Mesenchymal stem cell (in vitro differentiated cells and primary cell): Measurements from ENCODE around the gene COL23A1.

Experiments
- DNase-seq: peaks from one replicate; pipeline ENCODE4 v3.0.0-alpha.2; 2013
- H2AFZ ChIP-seq: one replicate; pipeline ENCODE4 v1.6.1; 2013; ENCODE audit warnings: low read depth, mild to moderate bottlenecking, control low read depth, inconsistent platforms, low read length, moderate library complexity
- H2AK5ac ChIP-seq: 2 replicates; pipeline ENCODE4 v1.6.1; 2013; ENCODE audit warnings: low read length, moderate library complexity, mild to moderate bottlenecking, inconsistent platforms; ENCODE audit not compliant: severe bottlenecking
- H2BK120ac ChIP-seq: one replicate; pipeline ENCODE4 v1.6.1; 2013; ENCODE audit warnings: low read depth, mild to moderate bottlenecking, inconsistent platforms, low read length, moderate library complexity
- H2BK12ac ChIP-seq, 2 experiments: one replicate each; pipeline ENCODE4 v1.6.1; 2013; ENCODE audit warnings: inconsistent platforms in 2 of 2, low read length in 2 of 2, mild to moderate bottlenecking in 2 of 2, moderate library complexity in 2 of 2, control low read depth in 1 of 2
- H2BK15ac ChIP-seq: one replicate; pipeline ENCODE4 v1.6.1; 2013; ENCODE audit warnings: mild to moderate bottlenecking, low read depth, inconsistent platforms; ENCODE audit not compliant: poor library complexity, severe bottlenecking
- H2BK5ac ChIP-seq: 2 replicates; pipeline ENCODE4 v1.6.1; 2013; ENCODE audit warnings: low read depth, mild to moderate bottlenecking, low read length, control low read depth, inconsistent platforms; ENCODE audit not compliant: poor library complexity, severe bottlenecking
- H3K14ac ChIP-seq, 2 experiments: one replicate each; pipeline ENCODE4 v1.6.1; 2013; ENCODE audit warnings: inconsistent platforms in 2 of 2, low read length in 2 of 2, control low read depth in 1 of 2, mild to moderate bottlenecking in 1 of 2, moderate library complexity in 1 of 2
- H3K18ac ChIP-seq, 2 experiments: one replicate each; pipeline ENCODE4 v1.6.1; 2013; ENCODE audit warnings: inconsistent platforms in 2 of 2, low read length in 2 of 2, control low read depth in 1 of 2, low read depth in 1 of 2, mild to moderate bottlenecking in 1 of 2
- H3K23ac ChIP-seq, 2 experiments: one replicate each; pipeline ENCODE4 v1.6.1; 2013; ENCODE audit warnings: inconsistent platforms in 2 of 2, low read length in 2 of 2, mild to moderate bottlenecking in 2 of 2, moderate library complexity in 2 of 2, control low read depth in 1 of 2
- H3K27ac ChIP-seq: 2 replicates; pipeline ENCODE4 v1.5.1; 2013; ENCODE audit warnings: mild to moderate bottlenecking, moderate library complexity, low read length, control low read depth, inconsistent platforms; ENCODE audit not compliant: poor library complexity, severe bottlenecking
- H3K27me3 ChIP-seq, 2 experiments: 2 replicates each; pipeline versions ENCODE4 v1.6.1 to v1.7.0; 2013; ENCODE audit warnings: low read length in 2 of 2, mild to moderate bottlenecking in 2 of 2, moderate library complexity in 2 of 2, control low read depth in 1 of 2, inconsistent platforms in 1 of 2; ENCODE audit not compliant: control insufficient read depth in 1 of 2, insufficient read depth in 1 of 2
- H3K36me3 ChIP-seq, 2 experiments: 2 replicates each; pipeline versions ENCODE4 v1.6.1 to v1.7.0; 2013; ENCODE audit warnings: low read length in 2 of 2, control low read depth in 1 of 2, inconsistent platforms in 1 of 2, low read depth in 1 of 2, mild to moderate bottlenecking in 1 of 2; ENCODE audit not compliant: insufficient read depth in 2 of 2, control insufficient read depth in 1 of 2
- H3K4ac ChIP-seq, 2 experiments: one replicate each; pipeline ENCODE4 v1.6.1; 2013; ENCODE audit warnings: inconsistent platforms in 2 of 2, low read length in 2 of 2, mild to moderate bottlenecking in 2 of 2, moderate library complexity in 2 of 2, control low read depth in 1 of 2, low read depth in 1 of 2
- H3K4me1 ChIP-seq: 2 replicates; pipeline ENCODE4 v1.6.1; 2013; ENCODE audit warnings: low read depth, low read length, control low read depth; ENCODE audit not compliant: control insufficient read depth, insufficient read depth
- H3K4me2 ChIP-seq: 2 replicates; pipeline ENCODE4 v1.6.1; 2013; ENCODE audit warnings: low read length, mild to moderate bottlenecking, inconsistent platforms; ENCODE audit not compliant: poor library complexity, severe bottlenecking
- H3K4me3 ChIP-seq, 2 experiments: 2 replicates each; pipeline versions ENCODE4 v1.5.1 to v1.7.0; 2013; ENCODE audit warnings: low read length in 2 of 2, mild to moderate bottlenecking in 2 of 2, control low read depth in 1 of 2, low read depth in 1 of 2; ENCODE audit not compliant: insufficient read depth in 1 of 2
- H3K79me1 ChIP-seq: replicated peaks from 2 replicates; pipeline ENCODE4 v1.6.1; 2013; ENCODE audit warnings: mild to moderate bottlenecking, control low read depth, low read length, inconsistent platforms; ENCODE audit not compliant: poor library complexity, severe bottlenecking
- H3K9ac ChIP-seq: 2 replicates; pipeline ENCODE4 v1.7.0; 2013; ENCODE audit warnings: mild to moderate bottlenecking, low read length, moderate library complexity
- H3K9me3 ChIP-seq: 2 replicates; pipeline ENCODE4 v1.7.0; 2013; ENCODE audit warnings: mild to moderate bottlenecking, low read length; ENCODE audit not compliant: control insufficient read depth
- H4K8ac ChIP-seq: one replicate; pipeline ENCODE4 v1.6.1; 2013; ENCODE audit warnings: inconsistent platforms, mild to moderate bottlenecking, low read length, moderate library complexity
- H4K91ac ChIP-seq: one replicate; pipeline ENCODE4 v1.6.1; 2013; ENCODE audit warnings: mild to moderate bottlenecking, low read length, inconsistent platforms
- WGBS: methylation state at CpG from one replicate; pipeline ENCODE4 v1.1.7; 2013; ENCODE audit warnings: mixed read lengths; 5-methylcytosine and 5-hydroxymethylcytosine counted together

Gene COL23A1

DNA sequence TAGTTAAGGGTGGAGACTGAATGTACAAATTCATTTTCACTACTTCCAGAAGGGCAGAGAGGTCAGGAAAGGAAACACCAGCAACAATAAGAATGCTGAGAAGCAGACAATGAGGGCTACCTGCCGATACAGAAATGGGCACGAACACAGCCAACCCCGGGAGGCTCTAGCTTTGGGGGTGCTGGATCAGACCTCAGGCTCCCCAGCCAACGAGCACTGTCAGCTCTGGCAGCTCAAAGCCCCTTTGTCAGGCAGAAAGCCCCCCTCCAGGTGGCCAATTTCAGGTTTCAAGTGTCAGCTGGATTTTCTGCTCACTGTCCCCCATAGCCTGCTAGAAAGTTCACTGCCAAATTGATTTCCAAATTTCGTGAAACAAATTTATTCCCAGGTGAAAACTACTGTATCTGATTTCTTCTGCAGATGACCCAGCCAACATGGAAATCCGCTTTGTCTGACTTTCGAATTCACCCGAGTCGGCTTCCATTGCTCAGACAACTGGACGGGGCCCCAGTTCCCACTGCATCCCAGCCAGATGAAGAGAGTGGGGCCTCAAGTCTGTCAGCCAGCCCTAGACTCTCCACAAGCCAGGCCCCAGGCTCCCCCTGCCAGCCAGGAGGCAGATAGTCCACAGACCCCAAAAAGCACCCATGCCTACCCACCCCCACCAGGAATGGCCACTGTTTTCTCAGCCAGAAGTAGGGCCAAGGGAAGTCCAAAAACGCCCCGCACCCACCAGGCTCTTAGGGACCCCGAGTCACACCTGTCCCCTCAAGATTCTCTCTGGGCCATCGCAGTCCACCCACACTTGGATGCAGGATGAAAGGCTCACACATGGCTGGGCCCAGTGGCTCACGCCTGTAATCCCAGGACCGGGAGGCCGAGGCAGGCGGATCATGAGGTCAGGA is 261.1 kb downstream of the COL23A1 start:
- Histone ChIP-seq H3K9me3 (no peaks in the 10 kb centered on the region), H3K18ac (no peak overlapping the region), H2AK5ac (no peak overlapping the region), H4K8ac (no peak overlapping the region), H4K91ac (no peak overlapping the region), H3K27ac (no peak overlapping the region), H3K9ac (no peak overlapping the region), H3K4me2 (no peak overlapping the region), H2AFZ (no peak overlapping the region), H3K36me3 (no peaks in the 10 kb centered on the region), H2BK5ac (no peak overlapping the region), H3K14ac (no peak overlapping the region), H2BK15ac (peak overlapping the region; percentile 38), H3K27me3 (peaks cover 0 to 72% of the 10 kb centered on the region in 2 experiments), H3K4me3 (no peak overlapping the region), H3K23ac (no peak overlapping the region), H3K4ac (no peak overlapping the region), H2BK12ac (no peak overlapping the region), H3K79me1 (no peaks in the 10 kb centered on the region), H2BK120ac (no peak overlapping the region), H3K4me1 (no peaks in the 10 kb centered on the region)
- no peak for DNase-seq
- 86% methylated on average over 18 of the region's 18 CpGs for WGBS

DNA sequence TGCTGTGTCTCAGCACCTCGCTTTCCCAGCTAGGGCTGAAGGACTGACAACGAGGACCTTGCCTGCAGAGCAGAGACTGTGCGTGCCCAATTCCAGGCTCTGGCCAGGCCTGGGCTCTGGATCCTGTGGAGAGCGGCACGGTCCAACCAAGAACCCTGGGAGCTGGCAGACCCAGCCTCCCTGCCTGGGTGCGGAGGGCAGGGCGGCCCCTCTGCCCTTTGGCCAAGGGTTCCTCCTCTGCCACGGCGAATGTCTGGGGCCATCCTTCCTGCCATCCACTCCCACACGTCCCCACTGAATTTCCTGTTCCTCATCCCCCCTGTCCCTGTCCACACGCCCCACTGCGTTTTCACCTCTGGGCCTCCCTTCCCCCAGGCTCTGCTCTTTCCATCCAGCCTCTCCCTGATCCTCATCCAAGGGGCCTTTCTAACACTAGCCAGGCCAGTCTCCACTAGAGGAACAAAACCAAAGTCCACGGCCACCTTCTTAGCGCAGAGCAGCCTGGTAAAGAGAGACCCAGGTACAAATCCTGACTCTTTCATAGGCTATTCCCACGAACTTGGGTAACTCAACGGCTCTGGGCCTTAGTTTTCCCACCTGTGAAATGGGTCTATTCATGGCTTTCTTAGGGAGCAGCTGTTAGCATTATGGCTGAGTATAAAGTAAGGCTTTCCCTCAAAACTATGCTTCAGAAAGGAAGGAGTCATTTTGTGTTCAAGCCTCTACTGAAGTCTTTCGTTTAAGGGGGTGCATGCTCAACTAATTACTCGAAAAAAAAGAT is 262.1 kb downstream of the COL23A1 start:
- Histone ChIP-seq H3K9me3 (no peaks in the 10 kb centered on the region), H3K18ac (no peak overlapping the region), H3K4me1 (no peaks in the 10 kb centered on the region), H4K91ac (no peak overlapping the region), H2BK5ac (no peak overlapping the region), H3K4ac (no peak overlapping the region), H3K23ac (no peak overlapping the region), H4K8ac (no peak overlapping the region), H2BK12ac (no peak overlapping the region), H3K9ac (no peak overlapping the region), H3K4me2 (no peak overlapping the region), H3K79me1 (no peaks in the 10 kb centered on the region), H3K4me3 (no peak overlapping the region), H3K36me3 (no peaks in the 10 kb centered on the region), H2BK120ac (no peak overlapping the region), H3K14ac (no peak overlapping the region), H3K27me3 (peaks cover 0 to 75% of the 10 kb centered on the region in 2 experiments), H2AK5ac (no peak overlapping the region), H2AFZ (no peak overlapping the region), H3K27ac (no peak overlapping the region), H2BK15ac (no peak overlapping the region)
- WGBS: 86% methylated on average over 18 of the region's 18 CpGs
- no peak for DNase-seq

DNA sequence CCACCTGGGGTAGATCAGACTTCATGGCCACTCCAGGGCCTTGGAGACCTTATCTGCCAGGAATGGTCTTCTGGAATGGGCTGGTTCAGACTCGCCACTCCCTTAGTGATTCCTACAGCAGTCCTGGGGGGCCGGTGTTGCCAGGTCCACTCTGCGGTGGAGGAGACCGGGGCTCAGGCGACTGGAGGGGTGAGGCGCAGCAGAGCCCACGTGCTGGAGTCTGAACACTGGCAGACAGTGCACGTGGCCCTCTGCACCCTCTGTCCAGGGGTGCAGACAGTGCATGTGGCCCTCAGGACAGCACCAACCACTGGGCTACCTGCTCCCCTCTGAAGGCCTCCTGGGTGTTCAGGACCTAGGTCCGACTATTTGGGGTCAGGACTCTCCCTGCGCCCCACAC is 262.7 kb downstream of the COL23A1 start:
- H2BK15ac ChIP-seq: no peak overlapping the region
- no peak overlapping the region for H3K4ac ChIP-seq
- no peak for DNase-seq
- H3K18ac ChIP-seq: no peak overlapping the region
- H3K14ac ChIP-seq: no peak overlapping the region
- H3K9ac ChIP-seq: no peak overlapping the region
- 69% methylated on average over 10 of the region's 10 CpGs for WGBS
- H3K4me2 ChIP-seq: no peak overlapping the region
- H3K27me3 ChIP-seq: peaks cover 0 to 74% of the 10 kb centered on the region in 2 experiments
- H3K4me3 ChIP-seq: no peak overlapping the region
- no peak overlapping the region for H2BK120ac ChIP-seq
- no peak overlapping the region for H3K23ac ChIP-seq
- no peak overlapping the region for H2AK5ac ChIP-seq
- no peak overlapping the region for H2BK5ac ChIP-seq
- H2AFZ ChIP-seq: no peak overlapping the region
- H3K79me1 ChIP-seq: no peaks in the 10 kb centered on the region
- no peak overlapping the region for H4K8ac ChIP-seq
- no peak overlapping the region for H2BK12ac ChIP-seq
- no peaks in the 10 kb centered on the region for H3K36me3 ChIP-seq
- no peak overlapping the region for H3K27ac ChIP-seq
- H3K9me3 ChIP-seq: no peaks in the 10 kb centered on the region
- H3K4me1 ChIP-seq: no peaks in the 10 kb centered on the region
- no peak overlapping the region for H4K91ac ChIP-seq

DNA sequence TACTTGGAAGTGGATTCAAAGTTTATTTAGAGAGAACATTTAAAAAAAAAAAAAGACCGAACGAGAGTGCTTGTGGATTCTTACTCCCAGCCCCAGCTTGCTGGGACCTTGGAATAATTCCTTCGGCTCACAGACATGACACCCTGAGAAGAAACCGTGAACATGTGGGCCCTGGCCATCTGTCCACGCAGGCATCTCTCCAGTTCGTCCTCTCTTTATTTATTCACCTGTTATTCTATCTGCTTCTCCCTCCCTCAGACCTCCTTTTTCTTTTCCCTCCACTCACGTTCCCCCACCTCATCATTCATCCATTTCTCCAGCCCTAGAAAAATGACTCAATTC is 263.8 kb downstream of the COL23A1 start:
- H3K27ac ChIP-seq: no peak overlapping the region
- WGBS: 41% methylated on average over 7 of the region's 7 CpGs
- H4K91ac ChIP-seq: no peak overlapping the region
- H3K4me3 ChIP-seq: no peak overlapping the region
- H3K79me1 ChIP-seq: no peaks in the 10 kb centered on the region
- no peak overlapping the region for H2BK12ac ChIP-seq
- H2BK120ac ChIP-seq: no peak overlapping the region
- H3K18ac ChIP-seq: no peak overlapping the region
- H2AK5ac ChIP-seq: no peak overlapping the region
- H3K23ac ChIP-seq: no peak overlapping the region
- DNase-seq: no peak
- H2AFZ ChIP-seq: no peak overlapping the region
- H3K4me2 ChIP-seq: no peak overlapping the region
- H3K27me3 ChIP-seq: peaks cover 0 to 63% of the 10 kb centered on the region in 2 experiments
- H3K36me3 ChIP-seq: no peaks in the 10 kb centered on the region
- no peak overlapping the region for H3K4ac ChIP-seq
- H3K9me3 ChIP-seq: no peaks in the 10 kb centered on the region
- no peak overlapping the region for H2BK15ac ChIP-seq
- H3K14ac ChIP-seq: no peak overlapping the region
- no peak overlapping the region for H4K8ac ChIP-seq
- H2BK5ac ChIP-seq: no peak overlapping the region
- no peaks in the 10 kb centered on the region for H3K4me1 ChIP-seq
- H3K9ac ChIP-seq: no peak overlapping the region
